EH (cell line): Measurements from ENCODE around the gene MED31.
A peak's percentile ranks its signal among the peaks of the same experiment; 100 is the strongest.
"Not testable (repeated sequence)": the region's sequence is repeated elsewhere in the genome, so short reads cannot be mapped to it uniquely, and the experiment has no call there.

Source experiments
- DNase-seq: peaks from one replicate; pipeline ENCODE4 v3.0.0-alpha.2; 2015; ENCODE audit warnings: low read depth

MED31 gene

DNA sequence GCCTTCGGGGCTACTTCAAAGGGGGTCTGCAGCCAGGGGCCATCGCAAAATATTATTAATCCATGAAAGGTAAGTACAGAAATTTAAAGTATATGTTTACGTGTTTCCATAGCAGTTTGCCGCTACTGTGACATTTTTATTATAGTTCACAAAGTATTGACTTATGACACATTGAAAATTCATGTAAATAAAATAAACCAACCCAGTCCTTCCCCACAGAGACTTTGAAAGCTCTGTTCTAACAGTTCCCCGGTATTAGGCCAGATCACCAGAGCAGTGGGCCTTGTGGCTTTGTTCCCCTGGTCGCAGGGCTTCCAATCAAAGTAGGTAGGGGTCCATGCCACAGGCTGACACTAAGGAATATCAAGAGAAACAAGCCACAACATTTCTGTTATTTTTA is 24.8 kb downstream of the MED31 start:
- peak; percentile 6 for DNase-seq

DNA sequence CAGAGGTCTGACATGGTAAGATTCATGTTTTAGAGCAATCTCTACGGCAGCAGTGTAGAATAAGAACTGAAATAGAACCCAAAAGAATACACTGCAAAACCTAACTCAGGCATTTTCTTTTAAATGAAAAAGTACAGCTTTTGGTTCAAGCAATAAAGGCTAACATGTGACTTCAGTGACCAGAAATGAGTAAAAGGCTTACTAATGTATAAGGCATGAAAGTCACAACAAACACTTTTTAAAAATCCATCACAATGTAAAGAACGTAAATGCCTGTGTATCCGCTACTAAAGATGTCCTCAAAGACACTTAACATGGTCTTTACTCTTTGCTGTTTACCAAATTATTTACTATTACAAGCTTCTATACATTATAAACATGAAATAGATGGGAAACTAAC is 27.5 kb downstream of the MED31 start:
- peak; percentile 43 for DNase-seq

DNA sequence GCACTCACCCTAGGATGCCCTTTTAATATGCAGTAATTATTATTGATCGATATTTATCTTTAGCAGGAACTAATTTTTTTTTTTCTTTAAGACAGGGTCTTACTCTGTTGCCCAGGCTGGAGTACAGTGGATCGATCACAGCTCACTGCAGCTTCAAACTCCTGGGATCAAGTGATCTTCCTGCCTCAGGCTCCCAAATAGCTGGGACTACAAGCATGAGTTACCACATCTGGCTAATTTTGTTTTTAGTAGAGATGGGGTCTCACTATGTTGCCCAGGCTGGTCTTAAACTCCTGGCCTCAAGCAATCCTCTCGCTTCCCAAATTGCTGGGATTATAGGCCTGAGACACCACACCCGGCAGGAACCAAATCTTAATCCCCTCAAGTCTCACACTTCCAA is 40.2 kb downstream of the MED31 start:
- no peak for DNase-seq

GRCh38 chr17:6610011-6610410 is 41.4 kb downstream of the MED31 start:
- no peak for DNase-seq

DNA sequence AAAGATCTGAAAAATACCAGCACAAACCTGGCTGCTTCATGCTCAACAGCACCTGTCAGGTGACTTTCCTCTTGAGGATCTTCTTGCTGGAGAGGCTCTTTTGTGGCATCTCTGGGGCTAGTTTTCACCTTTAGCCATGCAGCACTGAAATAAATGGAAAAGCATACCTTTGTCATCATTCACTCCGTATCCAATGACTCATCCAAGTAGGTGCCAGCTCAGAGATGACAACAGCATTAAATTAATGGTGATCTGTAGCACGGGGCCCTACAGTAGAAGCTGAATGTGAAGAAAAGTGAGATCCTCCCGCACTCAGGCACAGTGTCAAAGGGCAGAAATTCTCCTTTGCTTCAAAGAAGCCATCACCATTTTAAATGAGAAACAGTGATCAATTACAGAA is 43.1 kb downstream of the MED31 start:
- DNase-seq = peak; percentile 36

DNA sequence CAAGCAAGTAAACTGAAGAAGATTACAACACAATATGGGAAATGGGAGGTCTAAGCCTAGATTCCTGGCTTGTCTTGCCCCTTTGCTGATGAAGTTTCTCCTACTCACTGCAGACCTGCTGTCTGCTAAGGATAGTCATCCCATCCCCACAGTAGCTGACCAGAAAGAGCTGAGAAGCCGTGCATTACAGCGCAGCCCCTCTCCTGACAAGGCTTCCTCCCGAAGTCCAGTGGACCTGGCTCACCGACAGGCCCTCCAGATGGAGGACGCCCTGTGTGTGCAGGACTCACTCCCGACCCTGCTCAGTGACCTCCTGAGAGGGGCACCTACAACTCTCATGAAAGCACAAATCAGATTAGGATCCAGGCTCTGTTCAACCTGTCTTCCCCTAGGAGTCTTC is 46.3 kb downstream of the MED31 start:
- no peak for DNase-seq

GRCh38 chr17:6603744-6604325 is 47.6 kb downstream of the MED31 start:
- peak; percentile 22 for DNase-seq

- DNase-seq = no peak
Measured at GRCh38 chr17:6602141-6602540, 49.3 kb downstream of the MED31 start.

GRCh38 chr17:6599364-6599763 is 52.0 kb downstream of the MED31 start:
- DNase-seq = peak; percentile 30

- no peak for DNase-seq
Measured at GRCh38 chr17:6597727-6598126, 53.7 kb downstream of the MED31 start.

DNA sequence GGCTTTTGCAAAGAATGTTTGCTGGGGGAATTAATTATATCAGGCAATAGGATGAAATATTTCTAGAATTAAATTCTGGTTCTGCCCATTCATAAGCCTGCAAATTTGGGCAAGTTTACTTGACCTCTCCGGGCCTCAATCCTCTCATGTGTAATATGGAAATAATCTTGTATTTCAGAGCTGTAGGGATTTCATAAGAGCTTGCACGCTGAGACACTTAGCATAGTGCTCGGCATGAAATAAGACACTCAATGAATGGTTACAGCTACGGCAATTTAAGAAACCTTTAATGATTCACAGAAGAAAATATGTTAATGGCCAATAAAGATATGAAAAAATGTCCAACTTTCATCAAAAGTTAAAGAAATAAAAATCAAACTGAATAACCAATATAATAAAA is 54.5 kb downstream of the MED31 start:
- DNase-seq = no peak

DNA sequence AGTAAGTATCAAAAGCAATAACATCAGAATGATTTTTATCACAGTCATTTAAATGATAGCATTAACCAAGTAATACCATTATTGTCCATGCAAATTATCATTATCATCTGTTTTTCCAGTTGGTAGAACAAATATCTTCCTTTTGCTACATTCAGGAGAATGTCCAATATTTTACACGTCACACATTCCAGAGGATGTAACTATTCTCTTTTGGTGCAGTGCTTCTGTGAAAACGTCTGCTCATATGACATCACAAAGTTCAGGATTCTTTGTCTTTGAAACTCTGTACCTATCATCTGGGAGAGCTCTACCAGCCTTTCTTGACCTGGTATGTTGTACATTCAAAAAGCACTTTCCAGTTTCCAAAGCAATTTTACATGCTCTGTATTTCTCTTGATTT is 54.9 kb downstream of the MED31 start:
- no peak for DNase-seq

- DNase-seq = no peak
Measured at GRCh38 chr17:6596081-6596480, 55.3 kb downstream of the MED31 start.

GRCh38 chr17:6593371-6593770 is 58.0 kb downstream of the MED31 start:
- not testable (repeated sequence) for DNase-seq
